Brain microvascular endothelial cell (primary cell): ENCODE measurements around the gene CLDN14.
A peak's percentile ranks its signal among the peaks of the same experiment; 100 is the strongest.

Experiments
- DNase-seq: peaks from one replicate; pipeline ENCODE4 v3.0.0-alpha.2; 2020
- H3K27ac ChIP-seq: fragments of 250-450 bp; sonication (Bioruptor Pico); 2 replicates; pipeline ENCODE4 v1.5.1; 2020; ENCODE audit warnings: mild to moderate bottlenecking, moderate library complexity
- H3K27me3 ChIP-seq: fragments of 250-450 bp; sonication (Bioruptor Pico); replicated peaks from 2 replicates; pipeline ENCODE4 v1.5.1; 2020; ENCODE audit warnings: mild to moderate bottlenecking
- H3K36me3 ChIP-seq: fragments of 250-450 bp; sonication (Bioruptor Pico); replicated peaks from 2 replicates; pipeline ENCODE4 v1.5.1; 2020; ENCODE audit warnings: mild to moderate bottlenecking
- H3K4me3 ChIP-seq: 2 replicates; pipeline ENCODE4 v1.5.1; 2011; ENCODE audit warnings: low read depth, mild to moderate bottlenecking, control low read depth, low read length, moderate library complexity
- CTCF ChIP-seq: IDR thresholded peaks from 2 replicates; pipeline ENCODE4 v1.5.1; 2011; ENCODE audit warnings: low read depth, mild to moderate bottlenecking, moderate library complexity, low read length, control low read depth, inconsistent platforms; ENCODE audit errors: missing control alignments
- in situ Hi-C: cut with HindIII; loops from 2 replicates; pipeline ENCODE4 v1.10.0; 2017; ENCODE audit warnings: low sequenced_read_pairs, low pct_ligation_motif_present

The CLDN14 gene

GRCh38 chr21:36423771-36424433, 56.0 kb downstream of the CLDN14 start:
- in situ Hi-C loops, result no loop called here
- no peak for DNase-seq
- no peak for TF ChIP-seq CTCF
- H3K4me3 ChIP-seq, result no peak overlapping the region
- no peaks in the 10 kb centered on the region for H3K36me3 ChIP-seq
- no peaks in the 10 kb centered on the region for H3K27me3 ChIP-seq
- no peak overlapping the region for H3K27ac ChIP-seq

GRCh38 chr21:36422279-36423098, 57.4 kb downstream of the CLDN14 start:
- peak; percentile 67 for DNase-seq
- peak overlapping the region; percentile 13 for H3K27ac ChIP-seq

DNA sequence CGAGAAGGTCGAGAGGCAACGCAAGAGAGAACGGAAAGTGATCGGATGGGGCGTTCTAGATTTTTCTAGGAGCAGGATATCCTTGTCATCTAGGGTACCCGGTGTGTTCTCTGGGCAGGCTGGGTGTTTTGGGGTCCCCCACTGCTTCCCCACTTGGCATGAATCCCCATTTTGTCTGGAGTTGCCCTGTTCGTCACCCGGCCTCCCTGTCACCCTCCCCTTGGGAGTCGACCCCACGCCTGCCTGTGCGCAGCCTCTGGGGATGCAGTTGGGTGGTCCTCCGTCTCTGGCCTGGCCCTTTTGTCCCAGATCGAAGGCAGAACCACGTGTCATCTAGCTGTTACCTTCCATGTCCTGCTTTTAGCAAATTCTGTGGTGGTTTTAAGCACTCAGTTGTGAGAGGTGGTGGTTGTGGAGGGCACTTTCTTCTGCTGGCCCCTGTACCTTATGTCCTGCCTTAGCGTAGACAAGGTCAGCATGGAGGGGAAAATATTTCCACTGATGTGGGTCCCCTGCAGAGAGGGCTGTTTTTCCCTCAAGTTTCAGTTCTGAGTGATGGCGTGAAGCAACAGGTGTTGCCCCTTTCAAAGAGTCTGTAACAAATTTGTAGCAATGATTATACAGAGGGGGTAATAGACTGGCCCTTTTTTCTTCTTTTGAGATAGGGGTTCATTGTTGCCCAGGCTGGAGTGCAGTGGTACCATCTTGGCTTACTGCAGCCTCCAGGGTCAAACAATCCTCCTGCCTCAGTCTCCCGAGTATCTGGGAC, 59.2 kb downstream of the CLDN14 start:
- no peak for TF ChIP-seq CTCF
- in situ Hi-C loops, result no loop called here
- Histone ChIP-seq H3K27me3 (no peaks in the 10 kb centered on the region), H3K27ac (no peak overlapping the region), H3K4me3 (no peak overlapping the region), H3K36me3 (no peaks in the 10 kb centered on the region)
- no peak for DNase-seq

More at GRCh38 chr21:36422279-36423098, 57.4 kb downstream of the CLDN14 start:
- in situ Hi-C loops, result no loop called here
- Histone ChIP-seq H3K36me3 (no peaks in the 10 kb centered on the region), H3K4me3 (no peak overlapping the region), H3K27me3 (no peaks in the 10 kb centered on the region)
- peak; percentile 91 for TF ChIP-seq CTCF

GRCh38 chr21:36419996-36420395, 59.9 kb downstream of the CLDN14 start:
- Histone ChIP-seq H3K4me3 (no peak overlapping the region), H3K27me3 (no peaks in the 10 kb centered on the region), H3K27ac (no peak overlapping the region), H3K36me3 (no peaks in the 10 kb centered on the region)
- peak; percentile 89 for TF ChIP-seq CTCF
- in situ Hi-C loops, result no loop called here
- peak; percentile 85 for DNase-seq

DNA sequence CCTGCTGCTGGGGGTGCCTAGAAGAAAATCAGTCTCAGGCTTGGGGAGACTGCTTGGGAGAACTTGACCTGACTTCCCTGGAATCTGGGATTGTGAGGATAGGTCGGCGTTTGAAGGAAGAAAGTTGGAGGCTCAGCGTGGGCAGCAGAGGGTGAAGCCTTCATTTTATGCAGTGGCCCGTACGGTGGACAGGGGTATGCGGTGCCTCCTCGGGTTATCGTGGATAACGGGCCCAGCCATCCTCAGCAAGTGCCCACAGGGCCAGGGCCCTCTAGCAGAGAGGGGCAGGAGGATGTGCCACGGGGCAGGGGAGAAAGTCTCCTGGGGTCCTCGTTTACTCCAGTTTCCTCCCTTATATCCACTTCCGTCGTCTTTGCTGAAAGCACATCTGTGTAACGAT, 60.7 kb downstream of the CLDN14 start:
- H3K4me3 ChIP-seq, result no peak overlapping the region
- H3K27me3 ChIP-seq, result no peaks in the 10 kb centered on the region
- DNase-seq, result no peak
- H3K27ac ChIP-seq, result no peak overlapping the region
- H3K36me3 ChIP-seq, result no peaks in the 10 kb centered on the region
- in situ Hi-C loops, result no loop called here
- no peak for TF ChIP-seq CTCF
